NCI-H1417 treated with DMSO at 0.1 percent for 48 hours (cell line): ENCODE measurements around the gene IKBKG.
"Not testable (repeated sequence)": the region's sequence is repeated elsewhere in the genome, so short reads cannot be mapped to it uniquely, and the experiment has no call there.

ENCODE experiments used
- DNase-seq: peaks from one replicate; lab custom pipeline; 2025; lab: John Stamatoyannopoulos, UW

The IKBKG gene

DNA sequence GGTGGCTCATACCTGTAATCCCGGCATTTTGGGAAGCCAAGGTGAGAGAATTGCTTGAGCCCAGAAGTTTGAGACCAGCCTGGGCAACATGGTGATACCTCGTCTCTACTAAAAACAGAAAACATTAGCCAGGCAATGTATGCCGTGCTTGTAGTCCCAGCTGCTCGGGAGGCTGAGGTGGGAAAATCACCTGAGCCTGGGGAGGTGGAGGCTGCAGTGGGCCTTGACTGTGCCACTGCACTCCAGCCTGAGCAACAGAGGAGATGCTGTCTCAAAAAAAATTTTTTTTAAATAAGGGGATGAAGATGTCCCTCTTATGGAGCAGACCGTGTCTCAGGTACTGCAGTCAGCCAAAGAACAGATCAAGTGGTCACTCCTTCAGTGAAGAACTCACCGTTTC lies 58.1 kb downstream of the IKBKG start:
- no peak for DNase-seq

GRCh38 chrX:154607370-154607769 lies 60.0 kb downstream of the IKBKG start:
- no peak for DNase-seq

GRCh38 chrX:154607976-154608375 lies 60.6 kb downstream of the IKBKG start:
- DNase-seq = not testable (repeated sequence)

DNA sequence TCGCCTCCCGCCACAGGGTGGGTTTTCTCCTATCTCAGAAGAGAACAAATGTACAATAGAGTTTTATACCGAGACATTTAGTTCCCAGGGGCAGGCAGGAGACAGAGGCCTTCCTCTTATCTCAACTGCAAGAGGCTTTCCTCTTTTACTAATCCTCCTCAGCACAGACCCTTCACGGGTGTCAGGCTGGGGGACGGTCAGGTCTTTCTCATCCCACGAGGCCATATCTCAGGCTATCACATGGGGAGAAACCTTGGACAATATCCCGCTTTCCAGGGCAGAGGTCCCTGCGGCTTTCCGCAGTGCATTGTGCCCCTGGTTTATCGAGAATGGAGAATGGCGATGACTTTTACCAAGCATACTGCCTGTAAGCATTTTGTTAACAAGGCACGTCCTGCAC lies 61.4 kb downstream of the IKBKG start:
- not testable (repeated sequence) for DNase-seq

DNA sequence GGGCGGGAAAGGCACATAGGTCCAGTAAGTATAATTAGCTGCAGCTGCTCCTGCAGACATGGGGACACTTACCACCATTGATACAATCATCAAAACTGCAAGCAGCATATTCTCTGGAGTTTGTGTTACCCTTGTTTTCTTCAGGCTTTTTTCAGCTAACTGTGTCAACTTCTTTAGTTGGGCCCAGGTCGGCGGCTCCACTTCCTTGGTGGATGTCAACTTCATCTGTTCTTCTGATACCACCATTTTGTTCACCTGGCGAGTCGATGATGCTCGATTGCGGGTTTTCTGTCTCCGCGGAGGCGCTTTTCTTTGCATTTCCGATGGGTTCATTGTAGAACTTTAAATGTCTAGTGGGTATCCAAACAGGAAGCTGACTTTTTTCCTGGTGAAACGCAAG lies 63.7 kb downstream of the IKBKG start:
- DNase-seq = not testable (repeated sequence)

GRCh38 chrX:154613586-154613985 lies 66.2 kb downstream of the IKBKG start:
- not testable (repeated sequence) for DNase-seq
